GM18502 (cell line): Measurements from ENCODE around the gene FAM20B.
"Not testable (repeated sequence)": the region's sequence is repeated elsewhere in the genome, so short reads cannot be mapped to it uniquely, and the experiment has no call there.

Source experiments
- ATAC-seq: cut with Tn5 transposase; IDR thresholded peaks from one replicate; pipeline ENCODE4 v1.9.1; 2021; ENCODE audit warnings: mild to moderate bottlenecking; ENCODE audit not compliant: unreplicated experiment, poor library complexity

FAM20B gene, protein sequence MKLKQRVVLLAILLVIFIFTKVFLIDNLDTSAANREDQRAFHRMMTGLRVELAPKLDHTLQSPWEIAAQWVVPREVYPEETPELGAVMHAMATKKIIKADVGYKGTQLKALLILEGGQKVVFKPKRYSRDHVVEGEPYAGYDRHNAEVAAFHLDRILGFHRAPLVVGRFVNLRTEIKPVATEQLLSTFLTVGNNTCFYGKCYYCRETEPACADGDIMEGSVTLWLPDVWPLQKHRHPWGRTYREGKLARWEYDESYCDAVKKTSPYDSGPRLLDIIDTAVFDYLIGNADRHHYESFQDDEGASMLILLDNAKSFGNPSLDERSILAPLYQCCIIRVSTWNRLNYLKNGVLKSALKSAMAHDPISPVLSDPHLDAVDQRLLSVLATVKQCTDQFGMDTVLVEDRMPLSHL

GRCh38 chr1:179025125-179025974 lies at the start of gene FAM20B:
FAM20B (plus strand) TSS chr1:179025894; CDS start chr1:179043848, 17,954 bp downstream.
- ATAC-seq, result peak; percentile 84

DNA sequence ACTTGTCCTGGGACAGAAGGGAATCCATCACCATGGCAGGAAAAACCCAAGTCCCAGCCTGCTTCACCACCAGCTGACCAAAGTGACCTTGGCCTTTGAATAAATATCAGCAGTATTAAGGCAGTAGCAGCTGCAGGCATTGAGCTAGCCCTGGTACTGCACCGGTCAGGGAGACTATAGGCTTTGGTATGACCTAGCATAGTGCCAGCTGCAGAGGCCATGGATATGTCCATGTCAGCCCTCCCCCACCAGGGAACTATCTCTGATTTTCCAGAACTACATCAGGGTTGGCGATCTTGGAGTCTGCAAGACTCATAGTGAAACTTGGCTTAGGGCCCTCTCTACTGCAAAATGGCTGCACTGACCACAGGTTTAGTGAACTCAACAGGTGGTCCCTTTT lies 49.2 kb upstream of the FAM20B start:
- no peak for ATAC-seq

- no peak for ATAC-seq
Observed at GRCh38 chr1:178986204-178986603, 39.5 kb upstream of the FAM20B start.

- not testable (repeated sequence) for ATAC-seq
Observed at GRCh38 chr1:178988198-178988597, 37.5 kb upstream of the FAM20B start.

DNA sequence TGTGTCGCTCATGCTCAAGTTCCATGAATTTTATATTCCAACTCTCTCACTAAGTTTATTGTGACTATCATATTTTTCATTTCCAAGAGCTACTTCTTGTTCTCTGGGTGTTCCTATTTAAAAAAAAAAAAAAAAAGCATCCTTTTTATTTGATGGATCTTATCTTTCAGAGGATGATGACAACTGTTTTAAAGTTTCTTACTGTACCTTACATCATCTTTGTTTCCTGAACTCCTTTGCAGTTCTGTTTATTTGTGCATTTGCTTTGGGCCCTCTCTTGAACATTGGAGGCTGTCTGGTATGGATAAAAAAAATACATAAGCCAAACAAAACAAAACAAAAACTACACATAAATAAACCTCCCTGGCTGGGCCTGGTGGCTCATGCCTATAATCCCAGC lies 32.1 kb upstream of the FAM20B start:
- no peak for ATAC-seq

GRCh38 chr1:178997428-178997827 lies 28.3 kb upstream of the FAM20B start:
- no peak for ATAC-seq

DNA sequence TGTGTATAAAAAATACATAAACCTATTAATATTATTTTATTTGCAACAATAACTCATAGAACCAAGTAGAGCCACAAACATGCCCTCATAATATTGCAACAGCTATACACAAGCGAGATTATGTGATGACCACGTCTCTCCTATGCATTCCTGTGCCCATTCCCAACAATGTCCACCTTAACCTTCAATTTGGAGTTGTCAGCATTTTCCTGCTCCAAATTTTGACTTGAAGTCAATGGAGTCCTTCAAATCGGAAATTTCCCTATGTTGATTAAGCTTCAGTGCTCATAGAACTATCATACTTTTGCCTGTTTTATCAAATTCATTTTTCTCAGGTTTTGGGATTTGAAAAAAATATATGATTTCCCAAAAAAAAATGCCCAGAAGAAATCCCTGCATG lies 27.4 kb upstream of the FAM20B start:
- no peak for ATAC-seq

GRCh38 chr1:178999061-178999460 lies 26.6 kb upstream of the FAM20B start:
- ATAC-seq, result no peak

GRCh38 chr1:179001451-179001850 lies 24.2 kb upstream of the FAM20B start:
- no peak for ATAC-seq

- ATAC-seq, result not testable (repeated sequence)
Observed at GRCh38 chr1:179002064-179002463, 23.6 kb upstream of the FAM20B start.

GRCh38 chr1:179002552-179003345 lies 22.9 kb upstream of the FAM20B start:
- ATAC-seq, result peak; percentile 86

DNA sequence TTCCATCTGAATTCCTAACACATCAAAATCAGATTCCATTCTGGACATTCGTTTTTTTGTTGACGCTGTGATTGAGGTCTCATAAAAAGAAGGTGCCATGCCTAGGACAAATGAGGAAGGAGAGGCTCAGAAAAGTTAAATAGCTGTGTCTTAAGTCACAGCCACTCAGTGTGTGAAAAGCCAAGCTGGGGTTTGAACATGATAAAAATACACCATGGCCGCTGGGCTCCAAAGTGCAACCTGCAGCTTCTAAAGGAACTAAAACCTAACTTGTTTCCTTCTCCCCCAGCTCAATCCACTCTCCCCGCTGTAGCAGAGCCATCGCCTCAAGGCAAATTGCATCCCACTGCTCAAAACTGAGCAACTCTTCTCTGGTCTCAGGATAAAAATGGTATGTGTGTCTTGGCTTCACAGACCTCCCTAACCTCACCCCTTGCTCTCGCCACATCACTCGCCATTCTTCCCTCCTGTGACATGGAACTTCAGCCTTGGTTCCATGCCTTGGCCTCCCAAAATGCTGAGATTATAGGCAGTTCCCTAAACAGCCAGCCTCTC lies 22.1 kb upstream of the FAM20B start:
- no peak for ATAC-seq

- ATAC-seq, result no peak
Observed at GRCh38 chr1:179007233-179007632, 18.5 kb upstream of the FAM20B start.

DNA sequence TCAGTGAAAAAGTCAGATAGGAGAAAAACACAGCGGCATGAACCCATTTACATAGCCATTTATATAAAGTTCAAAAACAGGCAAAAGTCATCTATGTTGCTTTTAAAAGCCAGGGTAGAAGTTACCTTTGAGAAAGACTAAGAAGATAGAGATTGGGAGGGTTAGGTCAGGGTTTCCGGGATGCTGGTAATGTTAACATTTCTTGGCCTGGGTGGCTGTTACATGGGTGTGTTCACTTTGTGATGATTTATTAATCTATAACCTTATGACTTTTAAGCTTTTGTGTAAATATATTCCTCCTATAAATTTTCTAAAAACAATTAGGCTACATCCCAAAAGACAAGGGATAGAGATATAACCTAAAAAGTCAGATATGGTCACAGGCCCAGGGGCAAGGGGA lies 15.0 kb upstream of the FAM20B start:
- ATAC-seq, result no peak

GRCh38 chr1:179012038-179012437 lies 13.7 kb upstream of the FAM20B start:
- ATAC-seq, result no peak

GRCh38 chr1:179014123-179014522 lies 11.6 kb upstream of the FAM20B start:
- ATAC-seq, result no peak

DNA sequence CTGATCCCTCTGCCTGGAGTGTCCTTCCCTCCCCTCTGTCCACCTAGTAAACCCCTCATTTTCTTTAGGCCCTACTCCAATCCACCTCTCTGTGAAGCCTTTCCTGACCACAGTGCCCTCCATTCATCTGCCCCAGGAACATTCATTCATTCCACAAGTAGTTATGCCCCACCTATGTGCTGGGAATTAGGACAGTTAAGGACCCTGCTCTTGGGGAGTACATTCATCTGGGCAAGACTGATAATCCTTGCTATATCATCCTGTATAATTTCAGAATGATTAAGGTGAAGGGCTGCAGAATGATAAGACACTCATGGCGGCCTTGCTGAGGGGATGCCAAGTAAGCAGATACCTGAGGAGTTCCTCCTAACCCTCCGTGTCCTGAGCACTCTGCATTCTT lies 10.3 kb upstream of the FAM20B start:
- ATAC-seq, result no peak

DNA sequence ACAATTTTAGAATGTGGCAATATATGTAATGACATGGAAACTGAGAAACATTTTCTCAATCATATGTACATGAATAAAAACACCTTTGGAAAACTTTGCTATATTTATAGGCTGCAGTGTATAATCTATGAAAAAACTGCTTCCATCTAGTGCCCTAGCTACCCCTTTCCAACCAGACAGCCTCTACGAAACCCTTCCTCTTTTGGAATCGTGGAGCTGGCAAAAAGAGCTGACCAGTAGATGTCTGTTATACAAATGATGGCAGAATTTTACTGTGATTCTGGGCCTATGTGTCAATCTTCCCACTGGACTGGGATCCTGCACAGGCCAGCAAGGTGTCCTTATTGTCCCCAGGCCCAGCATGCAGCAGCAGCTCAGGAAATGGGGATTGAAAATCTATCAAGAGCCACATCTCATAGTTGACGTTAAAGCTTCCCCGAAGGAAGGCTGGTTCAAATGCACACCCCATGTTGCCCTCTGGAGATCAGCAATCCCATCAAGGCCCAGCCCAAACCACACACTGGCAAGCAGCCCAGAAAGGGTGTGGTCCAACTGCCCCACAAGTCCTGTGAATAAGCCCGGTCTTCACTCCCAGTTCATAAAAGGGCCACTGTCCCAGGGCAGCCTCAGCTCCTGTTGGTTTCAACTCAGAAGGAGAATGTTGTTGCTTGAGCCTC lies 8.8 kb upstream of the FAM20B start:
- no peak for ATAC-seq

DNA sequence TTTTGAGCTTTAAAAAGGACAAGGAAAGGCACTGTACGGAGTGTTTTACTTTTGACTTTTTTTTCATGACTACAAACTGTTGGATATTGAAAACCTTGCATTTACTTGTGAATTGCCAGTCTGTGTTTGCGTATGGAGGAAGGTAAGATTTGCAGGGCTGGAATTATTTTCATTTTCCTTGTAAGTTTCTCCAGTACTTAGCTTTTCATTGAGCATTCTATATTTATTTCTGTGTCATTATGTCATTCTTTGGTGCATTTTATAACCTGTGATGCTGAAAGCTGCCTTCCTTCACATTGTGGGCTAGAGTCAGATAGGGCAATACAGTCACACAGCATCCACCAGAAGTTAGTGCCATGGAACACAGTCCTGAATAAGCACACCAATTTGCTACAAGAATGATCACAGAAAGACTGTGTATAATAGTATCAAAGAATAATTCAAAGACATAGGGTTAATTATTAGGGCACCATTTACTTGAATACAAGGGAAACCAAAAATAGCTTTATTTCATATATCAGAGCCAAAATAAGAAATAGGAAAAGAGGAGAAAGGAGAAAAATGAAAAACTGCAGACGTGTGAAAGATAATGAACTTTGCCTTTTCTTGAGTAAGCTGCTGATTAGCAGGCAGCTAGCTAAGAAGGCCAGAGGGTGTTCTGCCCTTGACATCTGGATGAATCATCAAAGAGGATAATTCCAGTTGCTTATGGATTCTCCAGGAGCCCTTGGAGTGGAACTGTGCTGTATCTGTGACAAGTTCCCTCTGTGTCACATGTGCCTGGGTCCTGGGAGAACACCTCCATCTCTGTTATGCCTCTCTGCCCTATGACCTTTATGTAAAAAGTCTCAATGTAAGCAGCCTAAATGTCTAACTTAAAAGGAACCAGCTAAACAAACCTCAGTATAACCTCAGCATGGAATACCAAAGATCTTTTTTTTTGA lies 8.0 kb upstream of the FAM20B start:
- no peak for ATAC-seq
